ENCODE data around the gene HRH1.
"Not testable (repeated sequence)": the region's sequence is repeated elsewhere in the genome, so short reads cannot be mapped to it uniquely, and the experiment has no call there.

HRH1 gene

DNA sequence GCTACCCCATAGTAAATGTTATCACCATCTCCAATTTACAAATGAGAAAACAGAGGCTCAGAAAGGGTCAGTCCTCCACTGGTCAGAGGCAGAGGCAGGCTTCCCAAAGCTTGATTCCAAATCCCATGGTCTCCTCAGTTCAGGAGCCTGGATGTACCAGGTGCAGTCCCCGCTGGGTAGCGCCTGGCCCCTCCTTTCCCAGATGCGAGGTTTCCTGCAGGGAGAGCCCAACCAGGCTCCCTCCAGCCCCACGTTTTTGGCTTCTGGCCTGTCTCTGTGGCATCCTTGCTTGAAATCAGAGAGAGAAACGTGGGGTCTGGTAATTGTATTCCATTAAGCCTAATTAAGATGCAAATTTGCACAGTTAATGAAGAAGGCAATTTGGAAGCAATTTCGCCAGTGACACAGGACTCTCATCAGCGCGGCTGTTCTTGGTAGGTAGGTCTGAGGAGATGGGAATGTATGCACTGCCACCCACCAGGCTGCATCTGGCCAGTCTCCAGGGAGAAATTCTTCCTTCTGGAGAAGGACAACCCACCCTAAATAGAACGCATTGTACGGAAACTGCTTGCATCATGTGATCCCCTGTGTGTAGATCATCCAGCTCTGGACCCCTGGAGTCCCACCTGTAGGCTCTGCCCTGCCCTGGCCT is 50.5 kb downstream of the HRH1 start:
- no peak for DNase-seq (ENCODE audit: low read depth)

DNA sequence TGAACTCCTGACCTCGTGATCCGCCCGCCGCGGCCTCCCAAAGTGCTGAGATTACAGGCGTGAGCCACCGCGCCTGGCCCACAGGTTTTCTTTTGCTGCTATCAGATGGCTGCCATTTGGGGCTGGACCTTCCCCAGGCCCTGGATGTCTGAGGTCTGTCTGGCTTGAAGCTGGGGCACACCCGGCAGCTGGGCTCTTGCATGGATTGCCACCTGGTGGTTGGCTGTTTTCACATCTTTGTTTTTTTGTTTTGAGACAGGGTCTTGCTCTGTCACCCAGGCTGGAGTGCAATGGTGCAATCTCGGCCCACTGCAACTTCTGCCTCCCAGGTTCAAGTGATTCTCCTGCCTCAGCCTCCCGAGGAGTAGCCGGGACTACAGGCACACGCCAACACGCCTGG is 51.6 kb downstream of the HRH1 start:
- DNase-seq (ENCODE audit: low read depth), result not testable (repeated sequence)

DNA sequence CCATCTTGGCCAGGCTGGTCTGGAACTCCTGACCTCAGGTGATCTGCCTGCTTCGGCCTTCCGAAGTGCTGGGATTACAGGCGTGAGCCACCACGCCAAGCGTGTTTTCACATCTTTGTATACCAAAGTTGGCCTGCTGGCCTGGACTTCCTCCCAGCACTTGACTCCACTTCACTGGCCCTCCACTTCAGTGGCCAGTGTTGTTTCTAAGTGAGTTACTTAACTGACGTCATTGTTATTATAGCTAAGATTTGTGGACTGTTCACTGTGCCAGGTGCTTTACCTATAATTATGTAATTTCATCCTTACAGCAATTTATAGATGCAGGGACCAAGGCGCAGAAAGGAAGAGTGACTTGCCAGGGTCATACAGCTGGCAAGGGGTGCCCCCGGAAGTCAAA is 52.0 kb downstream of the HRH1 start:
- no peak for DNase-seq (ENCODE audit: low read depth)

GRCh38 chr3:11206953-11207352 is 52.7 kb downstream of the HRH1 start:
- DNase-seq (ENCODE audit: low read depth), result no peak

- no peak for DNase-seq (ENCODE audit: low read depth)
Observed at GRCh38 chr3:11211531-11212298, 57.4 kb downstream of the HRH1 start.

DNA sequence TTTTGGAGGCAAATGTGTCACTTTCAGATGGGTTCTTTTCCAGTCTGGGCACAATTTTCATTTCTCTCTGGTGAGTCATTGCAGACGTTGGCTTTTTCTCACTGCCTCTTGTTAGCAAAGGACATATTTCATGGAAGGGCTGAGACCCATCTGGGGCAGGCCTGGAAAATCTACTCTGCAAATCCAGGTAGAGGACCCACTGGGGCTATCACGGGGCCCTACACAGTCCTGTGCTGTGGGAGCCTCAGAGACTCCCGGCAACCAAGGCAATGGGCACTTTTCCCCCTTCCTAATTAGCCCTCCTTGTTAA is 58.0 kb downstream of the HRH1 start:
- no peak for DNase-seq (ENCODE audit: low read depth)

DNA sequence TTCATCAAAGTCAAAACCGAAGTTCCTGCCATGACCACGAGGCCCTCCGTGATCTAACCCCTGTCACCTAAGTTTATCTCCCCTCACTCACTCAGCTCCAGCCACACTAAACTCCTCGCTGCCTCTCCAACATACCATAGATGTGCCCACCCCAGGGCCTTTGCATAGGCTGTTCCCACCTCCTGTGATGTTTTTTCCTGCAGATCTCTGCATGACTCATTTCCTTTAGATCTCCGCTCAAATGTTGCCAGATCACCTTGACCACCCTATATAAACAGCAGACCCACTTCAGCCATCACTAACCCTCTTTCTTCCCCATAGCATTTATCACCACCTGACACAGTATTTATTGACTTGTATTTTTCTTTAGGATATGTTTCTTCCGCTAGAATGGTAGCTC is 58.5 kb downstream of the HRH1 start:
- DNase-seq (ENCODE audit: low read depth), result no peak

GRCh38 chr3:11213810-11214450 is 59.6 kb downstream of the HRH1 start:
- no peak for DNase-seq (ENCODE audit: low read depth)

GRCh38 chr3:11214451-11214978 is 60.2 kb downstream of the HRH1 start:
- no peak for DNase-seq (ENCODE audit: low read depth)

DNA sequence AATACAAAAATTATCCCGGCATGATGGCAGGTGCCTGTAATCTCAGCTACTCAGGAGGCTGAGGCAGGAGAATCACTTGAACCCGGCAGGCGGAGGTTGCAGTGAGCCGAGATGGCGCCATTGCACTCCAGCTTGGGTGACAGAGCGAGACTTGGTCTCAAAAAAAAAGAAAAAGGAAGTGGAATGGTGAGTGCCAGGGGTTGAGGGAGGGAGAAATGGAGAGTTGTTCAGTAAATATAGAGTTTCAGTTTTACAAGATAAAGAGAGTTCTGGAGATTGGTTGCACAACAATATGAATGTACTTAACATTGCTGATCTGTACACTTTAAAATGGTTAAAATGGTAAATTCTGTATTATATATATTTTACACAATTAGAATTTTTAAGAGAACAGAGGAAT is 63.1 kb downstream of the HRH1 start:
- not testable (repeated sequence) for DNase-seq (ENCODE audit: low read depth)

- no peak for DNase-seq (ENCODE audit: low read depth)
Observed at GRCh38 chr3:11220230-11220629, 65.9 kb downstream of the HRH1 start.

DNA sequence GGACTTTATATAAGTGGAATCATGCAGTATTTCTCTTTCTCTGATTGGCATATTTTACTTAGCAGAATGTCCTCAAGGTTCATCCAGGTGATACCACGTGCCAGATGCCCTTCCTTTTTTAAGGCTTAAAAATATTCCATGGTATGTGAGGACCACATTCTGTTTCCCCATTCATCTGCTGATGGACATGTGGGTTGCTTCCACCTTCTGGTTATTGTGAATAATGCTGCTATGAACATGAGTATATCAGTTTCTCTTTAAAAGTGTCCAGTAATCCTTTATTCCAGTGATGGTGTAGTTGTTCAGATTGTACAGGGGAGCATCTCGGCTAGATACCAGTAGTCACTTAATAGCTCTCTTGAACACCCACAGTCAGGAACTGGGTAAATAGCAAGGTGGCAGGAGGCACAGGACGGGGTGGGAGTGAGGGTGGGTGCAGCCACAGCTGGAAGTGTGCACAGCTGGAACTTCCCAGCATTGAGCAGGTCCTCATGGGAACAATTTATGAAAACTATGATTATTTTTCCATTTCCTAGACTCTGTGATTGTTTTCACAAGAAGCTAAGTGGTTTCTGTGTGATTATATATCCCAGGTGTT is 67.6 kb downstream of the HRH1 start:
- no peak for DNase-seq (ENCODE audit: low read depth)

- DNase-seq (ENCODE audit: low read depth), result no peak
Observed at GRCh38 chr3:11224010-11224409, 69.7 kb downstream of the HRH1 start.

- no peak for DNase-seq (ENCODE audit: low read depth)
Observed at GRCh38 chr3:11224870-11225229, 70.6 kb downstream of the HRH1 start.

- no peak for DNase-seq (ENCODE audit: low read depth)
Observed at GRCh38 chr3:11226042-11226370, 71.7 kb downstream of the HRH1 start.

DNA sequence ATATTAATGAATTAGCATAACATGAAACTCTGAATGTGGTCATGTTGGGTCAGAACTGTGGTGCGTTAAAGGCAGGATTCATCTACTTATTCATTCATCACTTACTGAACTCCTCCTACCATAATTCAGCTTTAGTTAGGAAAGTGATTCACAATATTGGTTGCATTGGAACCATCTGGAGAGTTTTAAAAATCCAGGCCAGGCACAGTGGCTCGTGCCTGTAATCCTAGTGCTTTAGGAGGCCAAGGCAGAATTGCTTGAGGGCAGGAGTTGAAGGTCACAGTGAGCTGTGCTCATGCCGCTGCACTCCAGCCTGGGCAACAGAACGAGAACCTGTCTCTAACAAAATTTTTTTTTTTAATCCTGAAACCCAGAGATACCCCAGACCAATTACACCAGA is 73.7 kb downstream of the HRH1 start:
- DNase-seq (ENCODE audit: low read depth), result no peak

DNA sequence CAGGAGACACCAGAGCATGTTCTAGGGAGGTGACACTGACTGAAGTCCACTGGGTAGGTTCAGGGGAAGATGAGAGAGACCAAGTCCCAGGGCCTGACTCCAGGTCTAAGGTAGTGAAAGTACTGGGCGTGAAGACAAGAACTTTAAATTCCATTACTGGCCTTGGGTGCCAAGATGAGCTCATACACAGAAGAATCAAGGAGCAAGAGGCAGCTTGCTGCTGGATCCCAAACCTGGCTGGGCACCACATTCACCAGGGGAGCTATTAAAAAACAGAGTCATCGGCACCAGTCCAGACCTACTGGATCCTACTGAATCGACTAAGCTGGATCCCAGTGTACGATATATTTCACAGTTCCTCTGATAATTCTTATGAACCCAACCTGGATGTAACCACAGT is 75.8 kb downstream of the HRH1 start:
- no peak for DNase-seq (ENCODE audit: low read depth)

DNA sequence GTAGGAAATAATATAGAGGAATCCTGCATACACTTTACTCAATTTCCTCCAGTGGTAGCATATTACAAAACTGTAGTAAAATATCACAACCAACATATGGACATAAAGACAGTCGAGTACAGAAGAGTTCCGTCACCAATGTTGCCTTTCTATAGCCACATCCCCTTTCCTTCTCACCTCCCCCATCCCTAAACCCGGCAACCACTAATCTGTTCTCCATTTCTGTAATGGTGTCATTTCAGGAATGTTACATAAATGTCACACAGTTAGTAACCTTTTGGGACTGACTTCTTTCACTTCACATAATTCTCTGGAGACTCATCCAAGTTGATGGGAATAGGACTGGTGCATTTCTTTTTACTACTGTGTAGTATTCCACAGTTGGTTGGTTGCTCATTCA is 76.5 kb downstream of the HRH1 start:
- DNase-seq (ENCODE audit: low read depth), result no peak

DNA sequence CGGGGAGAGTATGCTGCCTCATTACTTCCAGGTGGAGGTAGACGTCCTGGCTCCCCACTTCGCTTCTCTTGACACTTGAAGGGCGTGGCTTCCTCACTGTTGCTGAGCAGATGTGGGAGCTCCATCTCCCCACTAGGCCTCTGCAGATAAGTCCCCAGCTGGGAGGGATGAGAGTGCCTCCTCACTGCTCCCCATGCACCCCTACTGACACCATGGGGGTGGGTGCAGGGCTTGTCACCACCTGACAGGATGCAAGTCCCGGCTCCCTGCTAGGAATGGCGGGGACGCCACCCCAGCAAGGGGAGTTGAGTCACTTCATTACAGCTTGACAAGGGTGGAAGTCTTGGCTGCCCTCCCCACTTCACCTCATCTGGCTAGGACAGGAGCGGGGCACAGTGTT is 81.1 kb downstream of the HRH1 start:
- DNase-seq (ENCODE audit: low read depth), result no peak

DNA sequence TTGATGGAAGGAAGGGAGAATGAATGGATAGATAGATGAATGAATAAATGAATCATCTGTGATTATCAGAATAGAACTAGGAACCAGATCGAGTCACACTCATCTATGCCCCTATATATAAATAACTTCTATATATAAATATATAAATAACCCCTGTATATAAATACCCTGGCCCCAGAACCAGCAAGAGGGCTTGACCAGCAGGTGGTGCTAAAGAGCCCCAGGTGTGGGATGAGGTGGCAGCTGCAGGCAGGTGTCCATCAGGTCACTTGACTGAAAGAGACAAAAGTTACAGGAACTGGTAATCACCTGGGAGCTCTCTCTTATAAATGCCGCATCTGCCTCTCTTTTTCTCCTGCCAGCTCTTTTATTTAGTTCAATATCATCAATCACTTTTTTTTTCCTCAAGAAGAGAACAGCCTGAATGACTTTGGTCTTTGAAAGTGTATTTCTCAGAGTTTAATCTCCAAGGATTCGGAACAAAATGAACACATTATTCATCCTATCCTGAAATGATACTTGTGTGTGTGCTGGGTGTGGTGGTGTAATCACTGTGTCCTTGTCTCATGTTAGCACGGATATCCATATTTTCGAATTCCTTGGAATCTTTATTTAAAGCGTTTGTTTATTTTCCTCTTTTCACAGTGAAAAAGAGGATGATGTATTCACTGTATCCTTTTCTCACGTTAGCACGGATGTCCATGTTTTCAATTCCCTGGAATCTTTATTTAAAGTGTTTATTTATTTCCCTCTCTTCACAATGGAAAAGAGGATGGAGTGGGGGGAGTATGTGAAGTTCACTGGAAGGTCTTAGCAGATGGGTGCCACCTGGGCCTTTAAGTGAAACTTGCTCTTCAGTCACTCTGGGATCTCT is 82.5 kb downstream of the HRH1 start:
- DNase-seq (ENCODE audit: low read depth), result peak; percentile 61

DNA sequence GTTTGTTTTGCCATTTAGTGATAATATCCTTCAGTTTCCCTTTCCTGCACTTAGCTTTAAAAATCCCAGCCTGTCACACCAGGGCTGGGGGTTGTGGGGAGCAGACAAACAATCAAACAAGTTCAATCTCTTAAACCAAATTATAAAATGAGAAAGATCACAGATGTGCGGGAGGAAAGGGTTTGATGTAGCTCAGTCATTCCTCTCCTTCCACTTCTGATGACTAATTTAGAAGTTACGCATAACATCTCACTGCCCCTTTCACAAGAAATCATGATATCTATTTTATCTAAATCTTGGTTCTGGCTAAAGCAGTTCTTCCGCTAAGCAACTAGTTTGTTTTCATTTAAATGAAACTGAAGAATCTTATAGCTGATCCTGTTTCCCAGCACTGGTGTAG is 83.8 kb downstream of the HRH1 start:
- no peak for DNase-seq (ENCODE audit: low read depth)

GRCh38 chr3:11238880-11239279 is 84.6 kb downstream of the HRH1 start:
- no peak for DNase-seq (ENCODE audit: low read depth)
